ENCODE data around the gene UNC5B. TPM values are rescaled to one million over a fixed set of nuclear protein-coding genes. Genes with fewer than 3 reads are reported as not detected.
A peak's percentile ranks its signal among the peaks of the same experiment; 100 is the strongest.

UNC5B gene
- total RNA-seq, 1 donor from 2014 or later: 3.7 TPM

- Mint-ChIP-seq H3K27me3 (no peaks in the 10 kb centered on the region), H3K36me3 (ENCODE audit: insufficient read depth) (no peaks in the 10 kb centered on the region), H3K4me1 (ENCODE audit: low read depth) (no peaks in the 10 kb centered on the region), H3K9me3 (ENCODE audit: low read depth) (no peaks in the 10 kb centered on the region), H3K27ac (no peak overlapping the region), H3K4me3 (ENCODE audit: low read depth) (no peak overlapping the region)
- TF ChIP-seq, protein P1, sequence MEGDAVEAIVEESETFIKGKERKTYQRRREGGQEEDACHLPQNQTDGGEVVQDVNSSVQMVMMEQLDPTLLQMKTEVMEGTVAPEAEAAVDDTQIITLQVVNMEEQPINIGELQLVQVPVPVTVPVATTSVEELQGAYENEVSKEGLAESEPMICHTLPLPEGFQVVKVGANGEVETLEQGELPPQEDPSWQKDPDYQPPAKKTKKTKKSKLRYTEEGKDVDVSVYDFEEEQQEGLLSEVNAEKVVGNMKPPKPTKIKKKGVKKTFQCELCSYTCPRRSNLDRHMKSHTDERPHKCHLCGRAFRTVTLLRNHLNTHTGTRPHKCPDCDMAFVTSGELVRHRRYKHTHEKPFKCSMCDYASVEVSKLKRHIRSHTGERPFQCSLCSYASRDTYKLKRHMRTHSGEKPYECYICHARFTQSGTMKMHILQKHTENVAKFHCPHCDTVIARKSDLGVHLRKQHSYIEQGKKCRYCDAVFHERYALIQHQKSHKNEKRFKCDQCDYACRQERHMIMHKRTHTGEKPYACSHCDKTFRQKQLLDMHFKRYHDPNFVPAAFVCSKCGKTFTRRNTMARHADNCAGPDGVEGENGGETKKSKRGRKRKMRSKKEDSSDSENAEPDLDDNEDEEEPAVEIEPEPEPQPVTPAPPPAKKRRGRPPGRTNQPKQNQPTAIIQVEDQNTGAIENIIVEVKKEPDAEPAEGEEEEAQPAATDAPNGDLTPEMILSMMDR (IDR thresholded peaks at IDR 0.05; ENCODE audit: unreplicated experiment): no peak
- DNase-seq (ENCODE audit: low spot score, unreplicated experiment): no peak
These were observed 69.9 kb downstream of the UNC5B start for GRCh38 chr10:71282323-71282680.

- Mint-ChIP-seq H3K27ac (no peak overlapping the region), H3K27me3 (peaks cover 3% of the 10 kb centered on the region), H3K4me3 (ENCODE audit: low read depth) (no peak overlapping the region), H3K4me1 (ENCODE audit: low read depth) (no peaks in the 10 kb centered on the region), H3K36me3 (ENCODE audit: insufficient read depth) (no peaks in the 10 kb centered on the region), H3K9me3 (ENCODE audit: low read depth) (no peaks in the 10 kb centered on the region)
- TF ChIP-seq, protein P1 (IDR thresholded peaks at IDR 0.05; ENCODE audit: unreplicated experiment): no peak
- DNase-seq (ENCODE audit: low spot score, unreplicated experiment): no peak
These were observed 71.0 kb downstream of the UNC5B start for GRCh38 chr10:71283410-71283809.

DNA sequence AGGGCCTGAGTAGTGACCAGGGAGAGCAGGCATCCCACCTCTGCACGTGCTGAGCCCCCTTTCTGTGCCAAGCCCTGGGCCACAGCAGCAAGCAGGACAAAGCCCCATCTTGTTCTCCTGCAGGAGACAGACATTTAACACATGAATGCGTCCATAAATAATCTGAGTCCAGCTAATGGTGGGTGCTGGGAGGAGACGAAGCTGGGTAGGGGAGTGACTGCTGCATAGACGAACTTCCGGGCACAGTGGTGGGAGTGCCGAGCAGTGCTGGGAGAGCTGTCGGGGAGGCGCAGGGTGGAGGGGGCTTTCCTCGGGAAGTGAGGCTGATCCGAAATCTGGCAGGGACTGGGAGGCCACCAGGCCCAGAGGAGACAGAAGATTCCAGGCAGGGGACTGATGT is 71.5 kb downstream of the UNC5B start:
- DNase-seq (ENCODE audit: low spot score, unreplicated experiment): no peak
- TF ChIP-seq, protein P1 (IDR thresholded peaks at IDR 0.05; ENCODE audit: unreplicated experiment): no peak
- no peaks in the 10 kb centered on the region for H3K4me1 Mint-ChIP-seq (ENCODE audit: low read depth)
- H3K36me3 Mint-ChIP-seq (ENCODE audit: insufficient read depth): no peaks in the 10 kb centered on the region
- H3K27me3 Mint-ChIP-seq: peaks cover 3% of the 10 kb centered on the region
- no peak overlapping the region for H3K4me3 Mint-ChIP-seq (ENCODE audit: low read depth)
- H3K27ac Mint-ChIP-seq: no peak overlapping the region
- no peaks in the 10 kb centered on the region for H3K9me3 Mint-ChIP-seq (ENCODE audit: low read depth)

- no peak for DNase-seq (ENCODE audit: low spot score, unreplicated experiment)
- H3K27ac Mint-ChIP-seq: no peak overlapping the region
- H3K36me3 Mint-ChIP-seq (ENCODE audit: insufficient read depth): no peaks in the 10 kb centered on the region
- TF ChIP-seq, protein P1 (IDR thresholded peaks at IDR 0.05; ENCODE audit: unreplicated experiment): no peak
- no peaks in the 10 kb centered on the region for H3K4me1 Mint-ChIP-seq (ENCODE audit: low read depth)
- no peak overlapping the region for H3K4me3 Mint-ChIP-seq (ENCODE audit: low read depth)
- peaks cover 3% of the 10 kb centered on the region for H3K27me3 Mint-ChIP-seq
- no peaks in the 10 kb centered on the region for H3K9me3 Mint-ChIP-seq (ENCODE audit: low read depth)
These were observed 72.3 kb downstream of the UNC5B start for GRCh38 chr10:71284544-71285179.

DNA sequence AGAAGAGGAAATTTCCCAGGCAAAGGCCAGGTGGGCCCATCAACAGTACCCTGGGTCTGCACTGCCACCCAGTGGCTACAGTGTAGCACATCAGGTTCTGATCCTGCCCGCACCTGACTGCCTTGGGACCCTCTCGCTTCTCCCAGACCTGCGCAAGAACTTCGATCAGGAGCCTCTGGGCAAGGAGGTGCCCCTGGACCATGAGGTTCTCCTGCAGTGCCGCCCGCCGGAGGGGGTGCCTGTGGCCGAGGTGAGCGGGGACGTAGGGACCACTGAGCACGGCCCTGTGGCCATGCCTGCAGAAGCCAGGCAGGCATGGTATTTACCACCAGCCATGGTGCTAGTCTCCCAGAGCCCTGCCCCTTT is 72.8 kb downstream of the UNC5B start:
- DNase-seq (ENCODE audit: low spot score, unreplicated experiment): peak; percentile 60
- no peaks in the 10 kb centered on the region for H3K36me3 Mint-ChIP-seq (ENCODE audit: insufficient read depth)
- no peak overlapping the region for H3K27ac Mint-ChIP-seq
- no peak overlapping the region for H3K4me3 Mint-ChIP-seq (ENCODE audit: low read depth)
- TF ChIP-seq, protein P1 (IDR thresholded peaks at IDR 0.05; ENCODE audit: unreplicated experiment): peak; percentile 81
- peaks cover 3% of the 10 kb centered on the region for H3K27me3 Mint-ChIP-seq
- no peaks in the 10 kb centered on the region for H3K9me3 Mint-ChIP-seq (ENCODE audit: low read depth)
- H3K4me1 Mint-ChIP-seq (ENCODE audit: low read depth): no peaks in the 10 kb centered on the region
